IgD-negative memory B cell (primary cell): ENCODE measurements around the gene MVB12B. TPM values are rescaled to one million over a fixed set of nuclear protein-coding genes. Genes with fewer than 3 reads are reported as not detected.

ENCODE experiments used
- H3K27ac Mint-ChIP-seq, 3 donors: one replicate each; pipeline ENCODE4 v1.8.0; 2020 to 2022; ENCODE audit warnings: mild to moderate bottlenecking in 3 of 3, mixed read lengths in 3 of 3, moderate library complexity in 1 of 3
- H3K27me3 Mint-ChIP-seq: one replicate; pipeline ENCODE4 v1.8.0; 2021; ENCODE audit warnings: mixed read lengths
- H3K36me3 Mint-ChIP-seq: one replicate; pipeline ENCODE4 v1.8.0; 2020; ENCODE audit warnings: mild to moderate bottlenecking, mixed read lengths
- H3K4me1 Mint-ChIP-seq, 3 donors: one replicate each; pipeline ENCODE4 v1.8.0; 2020 to 2022; ENCODE audit warnings: mixed read lengths in 3 of 3, mild to moderate bottlenecking in 1 of 3
- H3K4me3 Mint-ChIP-seq, 4 donors: one replicate each; pipeline ENCODE4 v1.8.0; 2020 to 2022; ENCODE audit warnings: mild to moderate bottlenecking in 4 of 4, mixed read lengths in 4 of 4, moderate library complexity in 3 of 4
- H3K9me3 Mint-ChIP-seq, 3 donors: one replicate each; pipeline ENCODE4 v1.8.0; 2020 to 2021; ENCODE audit warnings: mixed read lengths in 3 of 3, mild to moderate bottlenecking in 1 of 3
- polyA plus RNA-seq: library from polyadenylated mRNA; unstranded; fragments of 300-500 nt; fragmentation: Illumina TruSeq; gene quantifications from one replicate; pipeline ENCODE4 v1.2.3, GENCODE V29; 2021

Gene MVB12B
- polyA plus RNA-seq, 1 donor from 2014 or later, result 0.93 TPM

- H3K27ac Mint-ChIP-seq, result no peak overlapping the region
- H3K36me3 Mint-ChIP-seq, result no peaks in the 10 kb centered on the region
- H3K9me3 Mint-ChIP-seq, result no peaks in the 10 kb centered on the region
- peaks cover 0 to 5% (median 3%) of the 10 kb centered on the region in 3 donors for H3K4me1 Mint-ChIP-seq
- H3K4me3 Mint-ChIP-seq, result no peak overlapping the region
- H3K27me3 Mint-ChIP-seq, result peaks cover 14% of the 10 kb centered on the region
Measured at GRCh38 chr9:126502417-126503332, 176.0 kb downstream of the MVB12B start.

GRCh38 chr9:126503333-126504085 lies 176.9 kb downstream of the MVB12B start:
- Mint-ChIP-seq H3K4me1 (peaks cover 0 to 5% (median 4%) of the 10 kb centered on the region in 3 donors), H3K27ac (peak overlapping the region in 1 of 3 donors; percentile 13), H3K36me3 (no peaks in the 10 kb centered on the region)

DNA sequence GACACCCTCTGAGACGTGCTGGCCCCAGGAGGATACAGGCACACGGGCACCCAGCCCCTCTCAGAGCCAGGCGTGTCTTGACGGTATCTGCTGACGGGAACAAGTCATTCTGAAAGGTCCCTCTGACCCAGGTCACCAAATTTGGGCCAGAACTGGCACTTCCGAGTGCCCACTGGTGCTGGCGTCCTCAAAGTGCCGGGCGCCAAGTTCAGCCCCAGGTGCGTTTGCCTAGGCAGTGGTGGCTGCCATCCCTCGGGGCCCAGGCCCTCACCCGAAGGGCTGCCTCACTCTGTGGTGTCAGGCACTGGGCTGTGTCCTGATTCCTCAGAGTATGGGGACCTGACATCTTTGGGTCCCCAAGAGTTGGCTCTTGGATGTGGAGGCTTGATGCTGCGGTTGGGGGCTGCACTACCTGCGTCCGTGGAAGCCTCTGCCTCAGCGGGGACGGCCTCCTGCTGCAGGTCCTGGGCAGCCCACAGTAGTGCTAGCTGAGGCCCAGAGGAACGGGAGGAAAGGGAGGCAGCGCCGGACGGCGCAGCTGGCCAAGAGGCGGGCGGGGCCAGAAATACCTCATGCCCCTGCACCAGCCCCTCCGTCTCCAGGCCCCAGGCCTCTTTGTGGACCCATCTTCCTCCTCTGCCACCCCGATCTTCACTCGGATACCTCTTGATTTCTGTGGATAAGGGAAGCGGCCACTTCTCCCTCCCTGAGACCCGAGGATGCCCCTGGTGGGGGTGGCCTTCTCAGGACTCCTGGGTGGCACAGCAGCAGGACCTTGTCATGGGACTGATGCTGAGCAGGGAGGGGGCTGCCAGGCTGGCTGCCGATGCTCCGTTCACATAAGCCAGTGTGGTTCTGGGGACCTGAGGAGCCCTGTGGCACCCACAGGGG lies 177.7 kb downstream of the MVB12B start:
- Mint-ChIP-seq H3K27ac (no peak overlapping the region), H3K9me3 (no peaks in the 10 kb centered on the region), H3K4me1 (peaks cover 0 to 5% (median 3%) of the 10 kb centered on the region in 3 donors), H3K36me3 (peaks cover 2% of the 10 kb centered on the region), H3K4me3 (no peak overlapping the region), H3K27me3 (peaks cover 12% of the 10 kb centered on the region)

More at GRCh38 chr9:126503333-126504085, 176.9 kb downstream of the MVB12B start:
- H3K27me3 Mint-ChIP-seq, result peaks cover 14% of the 10 kb centered on the region
- peak overlapping the region in 1 of 4 donors; percentile 41 for H3K4me3 Mint-ChIP-seq
- H3K9me3 Mint-ChIP-seq, result no peaks in the 10 kb centered on the region

GRCh38 chr9:126504977-126505455 lies 178.4 kb downstream of the MVB12B start:
- H3K27me3 Mint-ChIP-seq, result peaks cover 14% of the 10 kb centered on the region
- H3K9me3 Mint-ChIP-seq, result no peaks in the 10 kb centered on the region
- peaks cover 0 to 3% (median 3%) of the 10 kb centered on the region in 3 donors for H3K4me1 Mint-ChIP-seq
- H3K36me3 Mint-ChIP-seq, result peaks cover 2% of the 10 kb centered on the region
- no peak overlapping the region for H3K27ac Mint-ChIP-seq
- H3K4me3 Mint-ChIP-seq, result no peak overlapping the region

DNA sequence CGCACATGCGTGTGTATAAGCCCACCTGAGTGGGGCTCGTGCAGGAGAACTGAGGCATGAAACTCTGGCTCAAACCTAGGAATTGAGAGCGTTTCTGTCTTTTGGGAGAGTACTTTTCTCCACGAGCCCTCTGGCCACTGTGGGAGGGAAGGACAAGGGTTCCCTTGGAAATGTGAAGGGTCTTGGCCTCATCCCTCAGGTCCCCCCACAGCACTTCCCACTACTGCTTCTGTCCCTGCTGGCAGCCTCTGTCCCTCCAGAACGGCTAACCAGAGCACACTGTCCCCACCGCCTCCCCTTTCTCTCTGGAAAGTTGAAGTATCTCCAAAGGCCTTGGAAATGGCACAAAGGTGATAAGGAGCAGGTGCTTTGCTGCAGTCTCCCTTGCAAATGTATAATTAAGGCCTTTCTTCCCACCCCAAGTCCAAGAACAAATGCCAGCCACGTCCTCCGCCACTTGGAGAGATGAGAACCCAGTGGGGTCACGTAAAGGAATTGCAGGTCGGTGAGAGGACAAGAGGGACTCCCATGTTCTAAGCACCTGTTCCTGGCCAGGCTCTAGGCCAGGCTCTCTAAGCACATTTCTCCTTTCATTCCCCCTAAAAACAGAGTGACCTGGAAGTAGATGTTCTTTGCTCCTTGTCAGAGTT lies 179.2 kb downstream of the MVB12B start:
- H3K27me3 Mint-ChIP-seq, result peaks cover 12% of the 10 kb centered on the region
- no peak overlapping the region for H3K4me3 Mint-ChIP-seq
- no peak overlapping the region for H3K27ac Mint-ChIP-seq
- no peaks in the 10 kb centered on the region for H3K9me3 Mint-ChIP-seq
- peaks cover 0 to 2% (median under 1%) of the 10 kb centered on the region in 3 donors for H3K4me1 Mint-ChIP-seq
- H3K36me3 Mint-ChIP-seq, result peaks cover 2% of the 10 kb centered on the region

GRCh38 chr9:126506361-126507317 lies 180.0 kb downstream of the MVB12B start:
- Mint-ChIP-seq H3K27ac (no peak overlapping the region), H3K9me3 (no peaks in the 10 kb centered on the region), H3K4me1 (peaks cover 0 to 2% (median 0%) of the 10 kb centered on the region in 3 donors), H3K4me3 (no peak overlapping the region), H3K27me3 (peaks cover 15% of the 10 kb centered on the region), H3K36me3 (peaks cover 2% of the 10 kb centered on the region)

GRCh38 chr9:126507318-126508109 lies 180.9 kb downstream of the MVB12B start:
- Mint-ChIP-seq H3K4me1 (peaks cover 0 to 2% (median 0%) of the 10 kb centered on the region in 3 donors), H3K27me3 (peaks cover 18% of the 10 kb centered on the region), H3K4me3 (no peak overlapping the region), H3K36me3 (peaks cover 2% of the 10 kb centered on the region), H3K9me3 (no peaks in the 10 kb centered on the region), H3K27ac (no peak overlapping the region)

GRCh38 chr9:126508171-126508591 lies 181.6 kb downstream of the MVB12B start:
- no peaks in the 10 kb centered on the region for H3K9me3 Mint-ChIP-seq
- peaks cover 0 to 2% (median 2%) of the 10 kb centered on the region in 3 donors for H3K4me1 Mint-ChIP-seq
- no peak overlapping the region for H3K4me3 Mint-ChIP-seq
- peaks cover 20% of the 10 kb centered on the region for H3K27me3 Mint-ChIP-seq
- H3K27ac Mint-ChIP-seq, result no peak overlapping the region
- H3K36me3 Mint-ChIP-seq, result peaks cover 2% of the 10 kb centered on the region

DNA sequence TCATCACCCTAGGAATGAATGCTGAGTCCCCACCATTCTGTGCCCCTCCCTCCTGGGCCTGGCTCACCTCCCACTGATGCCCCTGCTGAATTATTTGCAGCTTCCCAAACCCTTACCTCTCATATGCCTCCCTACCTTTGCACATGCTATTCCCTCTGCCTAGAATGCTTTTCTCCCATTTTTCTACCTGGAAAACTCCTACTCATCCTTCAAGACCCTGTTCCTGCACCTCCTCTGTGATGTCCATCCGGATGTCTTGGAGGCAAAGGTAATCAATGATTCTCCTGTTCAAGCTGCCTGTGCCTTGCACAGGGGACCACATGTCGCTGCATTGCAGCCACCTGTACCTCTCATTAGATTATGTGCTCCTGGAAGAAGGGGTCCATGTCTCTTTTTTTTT lies 182.3 kb downstream of the MVB12B start:
- peaks cover 2% of the 10 kb centered on the region for H3K36me3 Mint-ChIP-seq
- no peak overlapping the region for H3K27ac Mint-ChIP-seq
- no peaks in the 10 kb centered on the region for H3K9me3 Mint-ChIP-seq
- H3K4me1 Mint-ChIP-seq, result peaks cover 0 to 2% (median 2%) of the 10 kb centered on the region in 3 donors
- no peak overlapping the region for H3K4me3 Mint-ChIP-seq
- peaks cover 22% of the 10 kb centered on the region for H3K27me3 Mint-ChIP-seq

DNA sequence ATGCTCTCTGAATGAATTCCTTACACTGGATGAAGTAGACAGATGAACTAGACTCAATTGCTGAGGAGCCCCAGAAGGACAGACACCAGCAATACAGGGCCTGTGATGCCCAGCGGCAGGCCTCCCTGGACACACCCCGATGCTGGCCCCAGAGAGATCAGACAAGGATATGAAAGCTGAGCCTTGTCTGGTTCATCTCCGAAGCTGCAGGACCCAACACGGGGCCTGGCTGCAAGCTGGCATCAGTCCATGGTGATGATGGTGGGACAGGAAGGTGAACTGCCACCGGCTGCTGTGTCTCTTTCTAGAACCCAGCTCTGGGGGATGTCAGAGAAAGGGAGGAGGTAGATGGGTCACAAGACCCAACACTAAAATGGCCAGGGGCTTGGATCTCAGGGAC lies 183.1 kb downstream of the MVB12B start:
- Mint-ChIP-seq H3K27me3 (peaks cover 22% of the 10 kb centered on the region), H3K4me1 (peaks cover 0 to 2% (median 2%) of the 10 kb centered on the region in 3 donors), H3K27ac (no peak overlapping the region), H3K9me3 (no peaks in the 10 kb centered on the region), H3K36me3 (peaks cover 2% of the 10 kb centered on the region), H3K4me3 (no peak overlapping the region)

GRCh38 chr9:126510564-126510963 lies 183.9 kb downstream of the MVB12B start:
- Mint-ChIP-seq H3K27me3 (peaks cover 26% of the 10 kb centered on the region), H3K4me1 (peaks cover 0 to 2% (median 2%) of the 10 kb centered on the region in 3 donors), H3K27ac (no peak overlapping the region), H3K36me3 (peaks cover 2% of the 10 kb centered on the region), H3K4me3 (no peak overlapping the region), H3K9me3 (no peaks in the 10 kb centered on the region)

GRCh38 chr9:126511411-126511810 lies 184.8 kb downstream of the MVB12B start:
- Mint-ChIP-seq H3K9me3 (no peaks in the 10 kb centered on the region), H3K4me1 (peaks cover 0 to 3% (median 2%) of the 10 kb centered on the region in 3 donors), H3K36me3 (peaks cover 2% of the 10 kb centered on the region), H3K27ac (no peak overlapping the region), H3K4me3 (no peak overlapping the region), H3K27me3 (peaks cover 28% of the 10 kb centered on the region)
